Natural killer cell (primary cell): Measurements from ENCODE around the gene FFAR3. TPM values are rescaled to one million over a fixed set of nuclear protein-coding genes. Genes with fewer than 3 reads are reported as not detected.

Experiments
- ATAC-seq, 3 donors: fragments of 150-1000 bp in 2 of 3; fragments of 200-7000 bp in 1 of 3; cut with Tn5 transposase; 1 replicate in 1 of 3; 2 replicates in 2 of 3; pipeline ENCODE4 v1.10.0; 2021; ENCODE audit warnings: mild to moderate bottlenecking in 2 of 3, moderate library complexity in 2 of 3
- DNase-seq, 2 donors: peaks; one replicate each; pipeline versions ENCODE4 v3.0.0 to v3.0.0-alpha.2; 2013 to 2021; ENCODE audit warnings: mixed read lengths in 1 of 2
- H3K27ac ChIP-seq: one replicate; pipeline ENCODE4 v1.5.1; 2013; ENCODE audit warnings: mild to moderate bottlenecking, low read length
- H3K27me3 ChIP-seq: one replicate; pipeline ENCODE4 v1.6.1; 2013; ENCODE audit warnings: low read length; ENCODE audit not compliant: control insufficient read depth, insufficient read depth
- H3K36me3 ChIP-seq: one replicate; pipeline ENCODE4 v1.6.1; 2013; ENCODE audit warnings: low read length; ENCODE audit not compliant: control insufficient read depth, insufficient read depth
- H3K4me1 ChIP-seq: one replicate; pipeline ENCODE4 v1.6.1; 2013; ENCODE audit warnings: low read length; ENCODE audit not compliant: control insufficient read depth, insufficient read depth
- H3K4me3 ChIP-seq: one replicate; pipeline ENCODE4 v1.5.1; 2013; ENCODE audit warnings: low read length
- H3K9me3 ChIP-seq: one replicate; pipeline ENCODE4 v1.6.1; 2013; ENCODE audit warnings: low read length; ENCODE audit not compliant: control insufficient read depth, insufficient read depth
- H3K27ac Mint-ChIP-seq, 2 donors: one replicate each; pipeline ENCODE4 v1.8.0; 2022; ENCODE audit warnings: mild to moderate bottlenecking in 2 of 2, mixed read lengths in 2 of 2, moderate library complexity in 1 of 2
- H3K27me3 Mint-ChIP-seq, 2 donors: one replicate each; pipeline ENCODE4 v1.8.0; 2022; ENCODE audit warnings: low read depth in 2 of 2, mixed read lengths in 2 of 2
- H3K36me3 Mint-ChIP-seq: one replicate; pipeline ENCODE4 v1.8.0; 2022; ENCODE audit warnings: mixed read lengths
- H3K4me1 Mint-ChIP-seq, 2 donors: one replicate each; pipeline ENCODE4 v1.8.0; 2022; ENCODE audit warnings: mixed read lengths in 2 of 2
- H3K4me3 Mint-ChIP-seq: one replicate; pipeline ENCODE4 v1.8.0; 2022; ENCODE audit warnings: mild to moderate bottlenecking, moderate library complexity, mixed read lengths
- H3K9me3 Mint-ChIP-seq, 2 donors: one replicate each; pipeline ENCODE4 v1.8.0; 2022; ENCODE audit warnings: mixed read lengths in 2 of 2
- CTCF ChIP-seq: fragments of 200-600 bp; IDR thresholded peaks from one replicate; pipeline ENCODE4 v1.8.0; 2022; ENCODE audit warnings: antibody characterized with exemption
- WGBS: methylation state at CpG from one replicate; pipeline ENCODE4 v1.1.7; 2013; ENCODE audit warnings: missing lambda C conversion rate; ENCODE audit not compliant: insufficient coverage; 5-methylcytosine and 5-hydroxymethylcytosine counted together
- intact Hi-C: fragments of 100-400 bp; cut with micrococcal nuclease; formaldehyde crosslinking; loops from one replicate; pipeline ENCODE4 v1.14.2; 2022
- total RNA-seq, 4 donors: library from RNA; stranded (reverse); fragments of 120-200 nt in 1 of 4; gene quantifications; one replicate each; pipeline versions ENCODE4 v1.2.3 to v1.2.4, GENCODE V29; 2013 to 2022

Gene FFAR3
- total RNA-seq, 3 donors from 2014 or later (not counting 1 experiment from before 2014, with no cell fraction given): 0.92 to 2.7 TPM; not detected in 1

- no peak overlapping the region for H3K27ac Mint-ChIP-seq
Observed at GRCh38 chr19:35320065-35320713, 38.1 kb upstream of the FFAR3 start.

GRCh38 chr19:35321291-35321690, 37.0 kb upstream of the FFAR3 start:
- Histone ChIP-seq H3K27me3 (no peaks in the 10 kb centered on the region), H3K9me3 (no peaks in the 10 kb centered on the region), H3K4me1 (peaks cover 41% of the 10 kb centered on the region), H3K4me3 (no peak overlapping the region), H3K27ac (no peak overlapping the region), H3K36me3 (no peaks in the 10 kb centered on the region)
- H3K36me3 Mint-ChIP-seq: no peaks in the 10 kb centered on the region
- DNase-seq (no peak), ATAC-seq (no peak)
- no peak overlapping the region for H3K4me3 Mint-ChIP-seq
- H3K27ac Mint-ChIP-seq: no peak overlapping the region
- intact Hi-C loops: no loop called here
- TF ChIP-seq CTCF: no peak
- WGBS: 86% methylated on average over 1 of the region's 2 CpGs
- peaks cover 2% of the 10 kb centered on the region in 2 donors for H3K9me3 Mint-ChIP-seq
- H3K4me1 Mint-ChIP-seq: peaks cover 0 to 8% of the 10 kb centered on the region in 2 donors
- peaks cover 0 to 10% of the 10 kb centered on the region in 2 donors for H3K27me3 Mint-ChIP-seq

More at GRCh38 chr19:35320065-35320713, 38.1 kb upstream of the FFAR3 start:
- ATAC-seq (peak in 1 of 3 donors; percentile 18), DNase-seq (no peak)
- Mint-ChIP-seq H3K4me3 (no peak overlapping the region), H3K36me3 (no peaks in the 10 kb centered on the region), H3K4me1 (peaks cover 0 to 8% of the 10 kb centered on the region in 2 donors), H3K9me3 (peaks cover 2% of the 10 kb centered on the region in 2 donors), H3K27me3 (peaks cover 0 to 6% of the 10 kb centered on the region in 2 donors)
- 39% methylated on average over 9 of the region's 12 CpGs for WGBS
- H3K27ac ChIP-seq: peak overlapping the region; percentile 71
- intact Hi-C loops: no loop called here
- peaks cover 41% of the 10 kb centered on the region for H3K4me1 ChIP-seq
- no peak for TF ChIP-seq CTCF
- H3K9me3 ChIP-seq: no peaks in the 10 kb centered on the region
- H3K4me3 ChIP-seq: no peak overlapping the region
- H3K27me3 ChIP-seq: no peaks in the 10 kb centered on the region
- H3K36me3 ChIP-seq: no peaks in the 10 kb centered on the region

- 94% methylated on average over 6 of the region's 9 CpGs for WGBS
- DNase-seq (no peak), ATAC-seq (no peak)
- no peak for TF ChIP-seq CTCF
- H3K4me3 ChIP-seq: no peak overlapping the region
- Mint-ChIP-seq H3K4me1 (peaks cover 0 to 8% of the 10 kb centered on the region in 2 donors), H3K27me3 (peaks cover 0 to 10% of the 10 kb centered on the region in 2 donors), H3K9me3 (peaks cover 2% of the 10 kb centered on the region in 2 donors), H3K4me3 (no peak overlapping the region), H3K27ac (no peak overlapping the region), H3K36me3 (no peaks in the 10 kb centered on the region)
- H3K27ac ChIP-seq: no peak overlapping the region
- H3K27me3 ChIP-seq: no peaks in the 10 kb centered on the region
- intact Hi-C loops: no loop called here
- peaks cover 39% of the 10 kb centered on the region for H3K4me1 ChIP-seq
- H3K36me3 ChIP-seq: no peaks in the 10 kb centered on the region
- H3K9me3 ChIP-seq: no peaks in the 10 kb centered on the region
Observed at GRCh38 chr19:35322014-35322413, 36.2 kb upstream of the FFAR3 start.

- H3K27me3 ChIP-seq: no peaks in the 10 kb centered on the region
- no peaks in the 10 kb centered on the region for H3K9me3 Mint-ChIP-seq
- H3K36me3 Mint-ChIP-seq: no peaks in the 10 kb centered on the region
- H3K27me3 Mint-ChIP-seq: peaks cover 15 to 20% of the 10 kb centered on the region in 2 donors
- H3K27ac ChIP-seq: no peak overlapping the region
- WGBS: 100% methylated on average over 2 of the region's 4 CpGs
- no peaks in the 10 kb centered on the region for H3K9me3 ChIP-seq
- intact Hi-C loops: no loop called here
- no peak for DNase-seq
- H3K36me3 ChIP-seq: no peaks in the 10 kb centered on the region
- peaks cover 4% of the 10 kb centered on the region for H3K4me1 ChIP-seq
- no peak for TF ChIP-seq CTCF
- H3K4me3 Mint-ChIP-seq: no peak overlapping the region
- no peaks in the 10 kb centered on the region for H3K4me1 Mint-ChIP-seq
- H3K27ac Mint-ChIP-seq: no peak overlapping the region
- ATAC-seq: no peak
- no peak overlapping the region for H3K4me3 ChIP-seq
Observed at GRCh38 chr19:35327642-35328041, 30.6 kb upstream of the FFAR3 start.
